PC-3 (cell line): ENCODE results near the gene SNX5.

Experiments
- CTCF ChIP-seq: fragments of 300-600 bp; sonication (generic); conservative IDR thresholded peaks from 2 replicates; pipeline ENCODE4 v1.5.1; 2017; ENCODE audit warnings: antibody characterized with exemption, low read depth, mild to moderate bottlenecking, low read length
- EZH2phosphoT487 ChIP-seq: fragments of 300-600 bp; sonication (generic); IDR thresholded peaks from 2 replicates; pipeline ENCODE4 v1.6.1; 2018; ENCODE audit warnings: mild to moderate bottlenecking, antibody characterized with exemption, low read length, borderline replicate concordance

- TF ChIP-seq EZH2phosphoT487 (no peak), CTCF (no peak)
Measured at GRCh38 chr20:17992224-17992637, 23.6 kb upstream of the SNX5 start.
